ENCODE results near the gene RNF186.

DNA sequence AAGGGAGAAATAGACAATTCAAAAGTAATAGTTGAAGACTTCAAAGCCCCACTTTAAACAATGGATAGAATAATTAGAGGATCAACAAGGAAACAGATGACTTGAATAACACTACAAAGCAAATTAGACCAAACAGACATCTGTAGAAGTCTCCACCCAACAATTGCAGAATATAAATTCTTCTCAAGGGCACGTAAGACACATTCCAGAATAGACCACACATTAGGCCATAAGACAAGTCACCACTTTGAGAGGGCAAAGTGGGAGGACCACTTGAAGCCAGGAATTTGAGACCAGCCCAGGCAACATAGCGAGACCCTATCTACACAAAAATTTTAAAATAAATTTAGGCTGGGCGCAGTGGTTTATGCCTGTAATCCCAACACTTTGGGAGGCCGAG is 20.5 kb upstream of the RNF186 start:
- TF ChIP-seq, protein P1, sequence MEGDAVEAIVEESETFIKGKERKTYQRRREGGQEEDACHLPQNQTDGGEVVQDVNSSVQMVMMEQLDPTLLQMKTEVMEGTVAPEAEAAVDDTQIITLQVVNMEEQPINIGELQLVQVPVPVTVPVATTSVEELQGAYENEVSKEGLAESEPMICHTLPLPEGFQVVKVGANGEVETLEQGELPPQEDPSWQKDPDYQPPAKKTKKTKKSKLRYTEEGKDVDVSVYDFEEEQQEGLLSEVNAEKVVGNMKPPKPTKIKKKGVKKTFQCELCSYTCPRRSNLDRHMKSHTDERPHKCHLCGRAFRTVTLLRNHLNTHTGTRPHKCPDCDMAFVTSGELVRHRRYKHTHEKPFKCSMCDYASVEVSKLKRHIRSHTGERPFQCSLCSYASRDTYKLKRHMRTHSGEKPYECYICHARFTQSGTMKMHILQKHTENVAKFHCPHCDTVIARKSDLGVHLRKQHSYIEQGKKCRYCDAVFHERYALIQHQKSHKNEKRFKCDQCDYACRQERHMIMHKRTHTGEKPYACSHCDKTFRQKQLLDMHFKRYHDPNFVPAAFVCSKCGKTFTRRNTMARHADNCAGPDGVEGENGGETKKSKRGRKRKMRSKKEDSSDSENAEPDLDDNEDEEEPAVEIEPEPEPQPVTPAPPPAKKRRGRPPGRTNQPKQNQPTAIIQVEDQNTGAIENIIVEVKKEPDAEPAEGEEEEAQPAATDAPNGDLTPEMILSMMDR (optimal IDR thresholded peaks at IDR 0.05 in 1 of 3, IDR thresholded peaks at IDR 0.05 in 1 of 3, conservative IDR thresholded peaks at IDR 0.05 in 1 of 3; ENCODE audit: extremely low read depth in 1 of 3, insufficient read depth in 2 of 3, low read length in 3 of 3), result no peak
- no peak for TF ChIP-seq EZH2 (IDR thresholded peaks at IDR 0.05; ENCODE audit: low read length)
